ENCODE data around the gene HERC4.

DNA sequence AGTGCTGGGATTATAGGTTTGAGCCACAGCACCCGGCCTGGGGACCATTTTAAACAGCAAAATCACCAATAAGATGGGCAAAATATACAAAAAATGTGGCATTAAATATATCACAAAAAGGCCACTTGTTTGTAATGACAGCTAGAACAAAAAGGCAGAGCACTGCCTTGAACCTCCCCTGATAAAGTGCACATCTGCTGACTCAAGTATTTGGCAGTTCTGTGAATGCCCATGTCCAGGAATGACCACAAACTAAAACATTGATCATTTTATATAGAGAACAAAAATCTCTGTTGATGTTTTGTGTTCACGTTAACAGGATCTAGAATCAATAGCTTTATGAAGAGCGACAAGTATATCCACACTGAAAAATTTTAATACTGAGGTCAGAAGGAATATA lies 21.5 kb downstream of the HERC4 start:
- TF ChIP-seq, protein P1, sequence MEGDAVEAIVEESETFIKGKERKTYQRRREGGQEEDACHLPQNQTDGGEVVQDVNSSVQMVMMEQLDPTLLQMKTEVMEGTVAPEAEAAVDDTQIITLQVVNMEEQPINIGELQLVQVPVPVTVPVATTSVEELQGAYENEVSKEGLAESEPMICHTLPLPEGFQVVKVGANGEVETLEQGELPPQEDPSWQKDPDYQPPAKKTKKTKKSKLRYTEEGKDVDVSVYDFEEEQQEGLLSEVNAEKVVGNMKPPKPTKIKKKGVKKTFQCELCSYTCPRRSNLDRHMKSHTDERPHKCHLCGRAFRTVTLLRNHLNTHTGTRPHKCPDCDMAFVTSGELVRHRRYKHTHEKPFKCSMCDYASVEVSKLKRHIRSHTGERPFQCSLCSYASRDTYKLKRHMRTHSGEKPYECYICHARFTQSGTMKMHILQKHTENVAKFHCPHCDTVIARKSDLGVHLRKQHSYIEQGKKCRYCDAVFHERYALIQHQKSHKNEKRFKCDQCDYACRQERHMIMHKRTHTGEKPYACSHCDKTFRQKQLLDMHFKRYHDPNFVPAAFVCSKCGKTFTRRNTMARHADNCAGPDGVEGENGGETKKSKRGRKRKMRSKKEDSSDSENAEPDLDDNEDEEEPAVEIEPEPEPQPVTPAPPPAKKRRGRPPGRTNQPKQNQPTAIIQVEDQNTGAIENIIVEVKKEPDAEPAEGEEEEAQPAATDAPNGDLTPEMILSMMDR (IDR thresholded peaks at IDR 0.05; ENCODE audit: low read depth, low read length, missing input control), result no peak
- TF ChIP-seq YY1 (IDR thresholded peaks at IDR 0.05), result no peak
- TF ChIP-seq RAD21 (IDR thresholded peaks at IDR 0.05), result no peak
- no peak for TF ChIP-seq JUND (IDR thresholded peaks at IDR 0.05)
